ENCODE data around the gene MARK2.
A peak's percentile ranks its signal among the peaks of the same experiment; 100 is the strongest.

The MARK2 gene

DNA sequence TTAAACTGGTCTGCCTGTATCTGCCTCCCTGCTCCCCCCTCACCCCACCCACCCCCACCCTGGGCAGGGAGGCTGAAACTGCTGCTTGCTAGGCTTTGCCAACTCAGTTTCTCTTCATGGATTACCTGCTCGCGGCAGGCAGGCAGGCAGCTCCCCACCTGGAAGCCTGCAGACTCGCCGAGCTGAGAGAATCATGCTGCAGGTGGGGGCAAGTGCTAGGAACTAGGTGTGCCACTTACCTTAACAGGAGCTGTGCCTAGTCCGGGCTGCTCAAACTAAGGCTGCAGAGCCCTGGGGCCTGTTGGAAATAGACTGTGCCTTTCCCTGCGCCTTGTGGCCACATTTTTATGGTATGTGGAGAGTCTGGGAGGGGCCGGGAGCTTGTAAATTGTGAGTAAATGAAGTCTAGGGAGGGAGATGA is 30.3 kb downstream of the MARK2 start:
- TF ChIP-seq, protein P1, sequence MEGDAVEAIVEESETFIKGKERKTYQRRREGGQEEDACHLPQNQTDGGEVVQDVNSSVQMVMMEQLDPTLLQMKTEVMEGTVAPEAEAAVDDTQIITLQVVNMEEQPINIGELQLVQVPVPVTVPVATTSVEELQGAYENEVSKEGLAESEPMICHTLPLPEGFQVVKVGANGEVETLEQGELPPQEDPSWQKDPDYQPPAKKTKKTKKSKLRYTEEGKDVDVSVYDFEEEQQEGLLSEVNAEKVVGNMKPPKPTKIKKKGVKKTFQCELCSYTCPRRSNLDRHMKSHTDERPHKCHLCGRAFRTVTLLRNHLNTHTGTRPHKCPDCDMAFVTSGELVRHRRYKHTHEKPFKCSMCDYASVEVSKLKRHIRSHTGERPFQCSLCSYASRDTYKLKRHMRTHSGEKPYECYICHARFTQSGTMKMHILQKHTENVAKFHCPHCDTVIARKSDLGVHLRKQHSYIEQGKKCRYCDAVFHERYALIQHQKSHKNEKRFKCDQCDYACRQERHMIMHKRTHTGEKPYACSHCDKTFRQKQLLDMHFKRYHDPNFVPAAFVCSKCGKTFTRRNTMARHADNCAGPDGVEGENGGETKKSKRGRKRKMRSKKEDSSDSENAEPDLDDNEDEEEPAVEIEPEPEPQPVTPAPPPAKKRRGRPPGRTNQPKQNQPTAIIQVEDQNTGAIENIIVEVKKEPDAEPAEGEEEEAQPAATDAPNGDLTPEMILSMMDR (IDR thresholded peaks at IDR 0.05; ENCODE audit: extremely low read depth, missing control alignments): no peak
- no peak for DNase-seq (ENCODE audit: low spot score)

DNA sequence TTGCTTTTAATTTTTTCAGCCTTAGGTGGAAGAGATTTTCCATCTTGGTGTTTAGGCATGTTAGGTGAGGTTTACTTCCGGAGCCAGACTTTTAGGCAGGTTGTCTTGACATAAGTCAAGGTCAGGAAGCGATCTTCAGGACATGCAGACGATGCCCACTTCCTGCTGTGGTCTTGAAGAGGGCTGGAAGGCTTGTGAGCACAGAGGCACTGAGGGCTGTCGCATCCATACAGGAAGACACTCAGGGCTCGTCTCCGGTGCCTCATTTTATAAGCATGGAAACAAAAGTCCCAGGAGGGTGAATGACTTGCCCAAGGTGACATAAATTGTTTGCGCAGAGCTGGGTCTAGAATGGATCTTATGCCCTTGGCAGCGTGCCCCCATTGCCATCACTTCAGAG is 30.8 kb downstream of the MARK2 start:
- DNase-seq (ENCODE audit: low spot score): no peak
- TF ChIP-seq, protein P1 (IDR thresholded peaks at IDR 0.05; ENCODE audit: extremely low read depth, missing control alignments): no peak

DNA sequence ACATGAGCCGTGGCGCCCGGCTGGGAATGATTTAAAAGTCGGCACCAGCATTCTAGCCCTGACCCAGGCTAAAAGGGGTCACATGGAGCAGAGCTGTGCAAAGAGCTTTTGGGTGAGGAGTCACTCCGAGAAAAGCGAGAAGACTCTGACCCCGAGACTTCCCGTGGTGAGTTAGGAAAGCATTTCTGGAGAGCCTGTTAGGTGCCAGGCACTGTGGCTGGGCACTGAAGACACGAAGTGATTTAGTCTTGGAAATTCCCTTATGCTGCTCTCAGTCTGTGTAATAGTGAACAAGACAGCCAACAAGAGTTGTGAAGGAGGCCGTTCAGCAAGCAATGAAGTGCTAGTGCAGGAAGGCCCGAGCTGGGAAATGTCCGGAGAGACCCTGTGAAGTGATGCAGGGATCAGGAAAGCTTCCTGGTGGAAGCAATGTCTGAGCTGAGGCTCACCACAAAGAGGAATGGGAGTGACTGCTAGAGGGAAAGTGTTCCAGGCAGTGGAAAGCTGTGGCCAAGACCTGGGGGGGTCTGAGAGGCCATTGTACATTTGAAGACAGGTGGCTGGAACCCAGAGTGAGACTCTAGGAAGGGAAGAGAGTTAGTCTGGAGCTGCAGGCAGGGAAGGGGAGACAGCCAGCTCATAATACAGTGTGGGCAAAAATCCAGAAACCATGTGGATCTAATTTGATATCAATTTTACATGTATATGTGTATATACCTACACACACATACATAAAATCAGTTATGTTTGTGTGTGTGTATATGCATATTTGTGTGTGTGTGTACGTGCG is 31.6 kb downstream of the MARK2 start:
- DNase-seq (ENCODE audit: low spot score): no peak
- TF ChIP-seq, protein P1 (IDR thresholded peaks at IDR 0.05; ENCODE audit: extremely low read depth, missing control alignments): no peak

DNA sequence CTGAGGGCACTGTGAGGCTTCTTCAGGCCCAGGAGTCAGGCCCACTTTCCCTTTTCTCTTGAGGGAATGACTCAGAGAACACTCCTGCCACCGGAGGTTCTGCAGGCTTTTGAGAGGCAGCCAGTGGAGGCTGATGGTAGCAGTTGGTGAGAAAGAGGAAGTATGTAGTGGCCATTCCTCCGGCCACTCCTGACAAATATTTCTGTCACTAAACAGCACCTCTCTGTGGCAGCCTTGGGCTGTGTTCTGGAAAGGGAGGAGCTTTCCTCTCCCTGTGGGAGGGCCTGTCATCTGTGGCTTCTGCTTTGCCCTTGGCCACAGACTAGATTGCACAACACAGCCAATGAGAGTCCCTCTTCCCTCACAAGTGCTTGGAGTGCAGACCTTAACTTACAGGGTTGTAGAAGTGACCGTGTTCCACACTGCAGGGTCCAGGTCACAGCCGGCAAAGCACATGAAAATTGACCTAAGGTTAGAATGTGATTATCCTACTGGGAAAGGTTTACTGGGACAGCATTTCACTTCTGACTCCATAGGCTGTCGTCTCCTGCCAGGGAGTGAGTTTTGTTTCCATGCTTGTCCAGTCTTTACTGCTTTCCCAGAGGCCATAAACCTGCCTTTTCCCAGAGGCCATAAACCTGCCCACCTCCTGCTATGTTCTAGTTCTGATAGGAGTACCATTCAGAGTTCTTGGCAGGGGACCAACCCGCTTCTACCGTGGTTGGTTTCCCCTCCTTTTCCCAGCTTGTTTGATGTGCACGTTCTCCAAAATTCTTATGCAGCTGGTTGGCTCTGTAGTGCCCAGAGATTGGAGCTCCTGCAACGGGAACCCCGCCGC is 33.3 kb downstream of the MARK2 start:
- TF ChIP-seq, protein P1 (IDR thresholded peaks at IDR 0.05; ENCODE audit: extremely low read depth, missing control alignments): peak; percentile 65
- peak; percentile 82 for DNase-seq (ENCODE audit: low spot score)

DNA sequence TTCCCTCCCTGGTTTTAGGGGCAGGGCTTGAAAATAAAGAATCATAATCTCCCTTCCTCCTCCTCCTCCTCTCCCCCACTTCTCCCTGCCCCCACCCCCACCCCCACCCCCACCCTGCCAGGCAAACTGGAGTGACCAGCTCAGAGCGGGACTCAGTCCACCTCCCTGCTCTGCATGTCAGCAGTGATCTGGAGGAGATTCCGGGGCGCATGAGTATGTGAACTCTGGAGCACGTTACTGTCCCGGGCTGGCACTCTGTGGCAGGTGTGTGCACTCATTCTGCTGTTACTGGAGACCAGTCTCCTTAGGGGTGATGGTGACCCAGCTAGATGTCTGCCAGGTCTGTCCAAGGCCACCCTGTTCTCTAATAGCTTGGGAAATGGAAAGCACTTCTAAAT is 33.9 kb downstream of the MARK2 start:
- DNase-seq (ENCODE audit: low spot score): no peak
- TF ChIP-seq, protein P1 (IDR thresholded peaks at IDR 0.05; ENCODE audit: extremely low read depth, missing control alignments): no peak

DNA sequence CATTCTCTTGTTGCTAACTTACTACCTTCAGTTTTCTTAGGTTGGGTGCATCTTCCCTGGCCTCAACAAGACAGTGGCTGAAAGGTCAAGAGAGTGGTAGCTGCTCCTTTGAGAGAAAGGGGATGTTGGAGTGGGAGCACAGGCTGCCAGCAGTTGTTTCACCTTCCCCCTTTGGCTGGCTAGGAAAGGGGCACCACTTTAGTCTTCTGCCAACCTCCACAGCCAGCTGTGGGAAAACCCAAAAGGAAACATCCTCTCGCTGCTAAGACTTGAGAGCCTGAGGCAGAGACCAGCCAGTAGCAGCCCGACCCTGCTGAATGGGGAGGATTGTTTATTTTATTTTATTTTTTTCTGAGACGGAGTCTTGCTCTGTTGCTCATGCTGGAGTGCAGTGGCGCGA is 34.4 kb downstream of the MARK2 start:
- TF ChIP-seq, protein P1 (IDR thresholded peaks at IDR 0.05; ENCODE audit: extremely low read depth, missing control alignments): no peak

DNA sequence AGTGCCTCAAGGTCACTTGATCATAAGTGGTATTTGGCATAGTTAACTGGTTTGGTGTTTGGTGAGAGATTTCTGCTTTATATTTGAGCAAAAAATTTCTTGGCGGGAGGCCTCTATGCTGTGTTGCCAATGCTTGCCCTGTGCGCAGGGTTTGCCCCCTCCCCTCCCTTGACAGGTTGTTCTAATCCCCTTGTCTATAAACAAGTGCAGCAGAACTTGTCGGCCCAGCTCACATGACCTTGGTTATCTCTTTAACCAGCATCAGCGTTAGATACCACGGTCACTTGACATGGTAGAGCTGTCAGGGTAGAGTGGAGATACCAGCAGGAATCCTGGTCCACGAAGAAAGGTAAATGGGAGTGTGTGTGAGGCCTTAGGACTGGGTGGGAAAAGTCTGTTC is 35.6 kb downstream of the MARK2 start:
- DNase-seq (ENCODE audit: low spot score): no peak
- TF ChIP-seq, protein P1 (IDR thresholded peaks at IDR 0.05; ENCODE audit: extremely low read depth, missing control alignments): no peak

More for the DNA sequence above, 34.4 kb downstream of the MARK2 start:
- no peak for DNase-seq (ENCODE audit: low spot score)

Data from GM20000 (cell line).